NCI-H774 (cell line): ENCODE measurements around the gene TMEM116.
"Not testable (repeated sequence)": the region's sequence is repeated elsewhere in the genome, so short reads cannot be mapped to it uniquely, and the experiment has no call there.

ENCODE experiments used
- DNase-seq: peaks from one replicate; lab custom pipeline; 2025; lab: John Stamatoyannopoulos, UW

The TMEM116 gene

GRCh38 chr12:112012775-112013600, at the start of gene TMEM116, which contains the start of gene ERP29:
TSS of gene TMEM116 (minus strand) at chr12:112013165. CDS start at chr12:112005270, 7,895 bp downstream.
TSS of gene ERP29 (plus strand) at chr12:112013426. CDS start at chr12:112013466, 40 bp downstream.
- peak; percentile 99 for DNase-seq

DNA sequence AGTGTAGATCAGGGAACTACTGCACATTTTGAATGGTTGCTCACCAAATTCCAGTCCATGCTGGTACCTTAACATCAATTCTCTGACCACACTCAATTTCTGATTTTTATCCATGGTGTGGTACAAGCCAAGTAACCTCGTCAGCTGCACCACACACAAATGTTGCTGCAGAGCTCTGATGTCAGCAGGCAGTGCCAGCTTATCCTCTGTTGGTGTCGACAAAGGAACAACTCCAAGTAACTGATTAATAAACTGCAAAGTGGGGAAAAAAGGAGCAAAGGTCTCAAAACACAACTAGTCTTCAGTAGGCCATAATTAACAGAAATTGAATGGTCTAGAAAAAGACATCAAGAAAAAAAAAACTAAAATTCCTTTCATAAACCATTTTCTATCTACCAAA, 48.2 kb upstream of the TMEM116 start:
- no peak for DNase-seq

DNA sequence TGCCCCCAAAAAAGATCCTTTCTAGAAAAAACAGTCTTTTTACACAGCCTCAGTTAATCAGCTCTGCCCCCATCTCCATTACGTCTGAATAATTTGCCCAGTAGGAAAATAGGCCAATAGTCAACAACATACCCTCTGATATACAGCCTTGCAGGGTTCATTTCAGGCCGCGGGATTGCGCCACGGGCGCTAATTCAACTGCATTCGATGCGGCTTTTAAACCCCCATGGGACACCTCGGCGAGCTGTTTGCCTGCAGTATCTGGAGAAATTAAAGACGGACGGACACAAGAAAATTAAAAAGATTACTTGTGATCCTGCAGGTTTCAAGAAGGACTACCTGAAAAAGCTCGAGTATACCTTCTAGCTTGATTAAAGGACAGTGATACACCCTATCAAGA, 36.4 kb upstream of the TMEM116 start:
- no peak for DNase-seq

DNA sequence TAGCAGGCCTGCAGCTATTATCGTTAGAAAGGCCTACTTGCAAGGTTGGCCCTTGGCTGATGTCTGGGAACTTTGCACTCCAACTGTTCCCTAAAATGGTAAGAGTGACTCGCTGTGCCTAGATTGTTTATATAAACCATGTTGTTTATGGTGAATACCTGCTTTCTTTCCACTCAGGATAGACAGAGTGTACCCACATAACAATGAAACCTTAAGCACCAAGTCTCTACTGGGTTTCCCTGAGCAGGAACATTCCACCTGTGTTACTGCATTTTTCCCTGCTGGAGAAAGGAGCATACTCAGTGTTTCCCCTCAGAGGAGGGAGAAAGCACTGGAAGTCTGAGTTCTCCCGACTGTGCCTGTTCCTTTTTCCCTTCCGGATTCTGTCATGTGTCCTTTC, 33.0 kb upstream of the TMEM116 start:
- no peak for DNase-seq

DNA sequence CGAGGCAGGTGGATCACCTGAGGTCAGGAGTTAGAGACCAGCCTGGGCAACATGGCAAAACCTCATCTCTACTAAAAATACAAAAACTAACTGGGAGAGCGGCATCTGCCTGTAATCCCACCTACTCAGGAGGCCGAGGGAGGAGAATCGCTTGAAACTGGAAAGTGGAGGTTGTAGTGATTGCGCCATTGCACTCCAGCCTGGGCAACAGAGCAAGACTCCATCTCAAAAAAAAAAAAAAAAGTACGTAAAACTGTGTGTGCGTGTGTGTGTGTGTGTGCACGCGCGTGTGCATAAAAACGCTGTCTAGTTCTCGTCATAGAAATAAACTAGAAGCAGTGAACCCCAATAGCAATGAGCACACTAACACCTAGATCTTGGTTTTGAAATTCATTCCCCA, 23.6 kb upstream of the TMEM116 start:
- DNase-seq = not testable (repeated sequence)

DNA sequence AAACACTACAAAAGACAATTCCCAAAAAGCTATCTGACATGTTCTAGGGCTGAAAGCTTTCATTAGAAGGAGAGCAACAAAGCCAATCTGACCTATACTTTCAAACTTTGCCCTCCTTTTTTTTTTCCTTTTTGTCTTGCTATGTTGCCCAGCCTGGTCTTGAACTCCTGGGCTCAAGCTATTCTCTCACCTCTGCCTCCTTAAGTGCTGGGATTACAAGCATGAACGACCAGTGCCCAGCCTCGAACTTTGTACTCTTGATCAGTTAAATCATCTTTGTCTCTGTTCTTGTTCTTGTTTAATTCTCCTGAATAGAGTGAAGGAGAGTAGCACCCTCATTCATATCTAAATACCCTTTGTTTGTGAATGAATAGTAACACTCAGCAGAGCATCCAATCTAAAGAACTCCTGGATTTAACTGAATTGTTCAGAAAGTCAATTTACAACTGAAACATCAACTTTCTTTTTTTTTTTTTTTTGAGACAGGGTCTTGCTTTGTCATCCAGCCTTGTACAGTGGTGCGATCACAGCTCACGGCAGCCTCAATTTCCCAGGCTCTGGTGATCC, 22.3 kb upstream of the TMEM116 start:
- no peak for DNase-seq

GRCh38 chr12:112032292-112032691, 19.3 kb upstream of the TMEM116 start:
- DNase-seq = no peak

- no peak for DNase-seq
Measured at GRCh38 chr12:112031472-112031871, 18.5 kb upstream of the TMEM116 start.

GRCh38 chr12:112029301-112029700, 16.3 kb upstream of the TMEM116 start:
- no peak for DNase-seq

DNA sequence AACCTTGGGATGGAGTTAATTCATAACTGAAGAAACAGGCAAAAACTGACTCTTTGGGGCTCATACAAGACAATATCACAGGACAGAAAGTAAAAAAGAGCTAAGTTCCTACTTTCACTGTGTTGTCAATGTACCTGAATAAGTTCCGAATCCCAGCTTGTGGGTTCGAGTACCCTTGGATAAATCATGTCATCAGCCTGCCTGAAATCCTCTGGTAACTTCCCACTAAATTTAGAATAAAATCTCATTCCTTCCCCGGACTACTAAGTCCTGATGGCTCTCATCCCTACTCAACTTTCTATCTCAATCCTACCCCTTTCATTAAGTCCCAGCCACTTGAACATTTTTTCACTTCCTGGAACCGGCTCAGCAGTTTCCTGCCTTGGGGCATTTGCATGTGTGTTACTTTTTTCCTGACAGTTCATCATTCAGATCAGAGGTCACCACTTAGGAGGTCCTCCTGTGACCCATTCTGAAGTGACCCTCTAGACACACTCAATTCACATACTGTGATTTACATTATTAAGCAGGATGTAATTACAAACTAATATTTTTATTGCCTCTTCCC, 12.9 kb upstream of the TMEM116 start:
- DNase-seq = no peak

DNA sequence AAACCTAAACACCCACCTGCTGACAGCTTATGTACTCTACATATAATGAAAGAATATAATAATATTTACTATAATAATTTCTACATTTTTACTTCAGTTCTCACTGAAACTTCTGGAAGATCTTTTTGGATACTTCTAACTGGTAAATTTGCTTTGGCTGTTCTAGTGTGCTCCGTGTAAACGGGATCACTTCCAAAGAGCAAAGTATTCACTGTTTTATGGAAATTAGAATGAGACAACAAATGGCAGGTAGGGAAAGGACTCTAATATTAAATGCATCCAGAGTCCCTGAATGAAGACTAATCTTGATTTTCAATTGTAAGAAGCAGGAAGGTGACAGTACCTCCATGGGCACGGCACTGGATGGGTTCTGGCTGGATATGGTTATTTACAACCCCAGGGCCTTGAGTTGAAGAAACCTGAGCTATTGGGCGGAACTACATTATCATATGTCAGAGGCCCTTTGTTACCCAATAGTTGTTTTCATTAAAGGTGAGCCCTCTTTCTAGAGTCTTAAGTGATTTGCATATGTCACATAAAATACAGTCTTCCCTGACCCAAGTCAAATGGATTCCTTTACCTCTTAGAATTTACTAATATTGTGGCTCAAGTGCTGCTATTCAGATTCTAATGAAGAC, 10.9 kb upstream of the TMEM116 start:
- no peak for DNase-seq

- no peak for DNase-seq
Measured at GRCh38 chr12:112022241-112023016, 9.5 kb upstream of the TMEM116 start.

DNA sequence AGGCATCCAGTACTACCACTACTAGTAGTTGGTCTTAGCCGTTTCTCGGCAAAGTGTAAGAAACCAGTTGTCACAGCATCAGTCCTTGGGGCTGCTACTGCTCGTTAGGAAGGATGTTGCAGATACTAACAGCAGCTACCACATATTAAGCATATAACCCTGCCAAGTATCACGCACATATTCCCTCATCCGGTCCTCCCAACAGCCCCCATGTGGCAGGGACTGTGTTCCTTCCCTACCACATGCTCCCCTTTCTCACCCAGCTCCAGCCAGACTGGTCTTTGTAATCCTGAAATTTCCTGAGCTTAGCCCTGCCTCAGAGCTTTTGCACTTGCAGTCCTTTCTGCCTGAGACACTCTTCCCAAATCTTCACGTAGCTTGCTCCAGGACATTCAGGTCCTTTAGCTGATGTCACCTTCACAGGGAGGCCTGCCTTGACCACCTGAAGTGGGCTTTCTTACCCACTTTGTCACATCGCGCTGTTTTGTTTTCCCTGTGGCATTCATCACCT, 8.0 kb upstream of the TMEM116 start:
- no peak for DNase-seq

- peak; percentile 52 for DNase-seq
Measured at GRCh38 chr12:112018571-112019237, 5.7 kb upstream of the TMEM116 start.

GRCh38 chr12:112017041-112017440, 4.1 kb upstream of the TMEM116 start:
- DNase-seq = no peak

GRCh38 chr12:112015938-112016337, 3.0 kb upstream of the TMEM116 start:
- no peak for DNase-seq

GRCh38 chr12:112013601-112014402, 837 bp upstream of the TMEM116 start:
- DNase-seq = peak; percentile 78

DNA sequence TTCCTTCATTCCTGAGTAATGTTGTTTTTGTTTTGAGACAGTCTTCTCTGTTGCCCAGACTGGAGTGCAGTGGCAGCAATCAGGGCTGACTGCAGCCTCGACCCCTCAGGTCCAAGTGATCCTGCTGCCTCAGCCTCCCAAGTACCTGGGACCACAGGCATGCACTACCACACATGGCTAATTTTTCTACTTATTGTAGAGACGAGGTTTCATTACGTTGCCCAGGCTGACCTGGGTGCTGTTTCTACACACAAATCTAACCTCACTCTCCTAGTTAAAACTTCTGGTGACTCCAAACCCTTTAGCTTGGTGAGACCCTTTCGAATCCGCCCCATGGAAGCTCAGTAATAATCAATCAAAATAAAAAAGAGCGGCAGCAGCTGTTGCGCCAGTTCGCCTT, 1.3 kb downstream of the TMEM116 start:
- DNase-seq = no peak

GRCh38 chr12:112010415-112011344, 2.3 kb downstream of the TMEM116 start:
- DNase-seq = no peak
